Naive thymus-derived CD4-positive, alpha-beta T cell (primary cell): ENCODE data around the gene CFAP410. TPM values are rescaled to one million over a fixed set of nuclear protein-coding genes. Genes with fewer than 3 reads are reported as not detected.

ENCODE experiments used
- ATAC-seq: fragments of 150-1000 bp; cut with Tn5 transposase; 2 replicates; pipeline ENCODE4 v1.10.0; 2021; ENCODE audit warnings: mild to moderate bottlenecking, moderate library complexity
- CTCF ChIA-PET: fragments of 350-600 bp; sonication (Branson Sonifier 250); formaldehyde crosslinking; loops from one replicate; lab custom pipeline; 2021; ENCODE audit warnings: antibody characterized with exemption; lab: Charles Lee
- POLR2A ChIA-PET: fragments of 350-600 bp; sonication (Branson Sonifier 250); formaldehyde crosslinking; loops from one replicate; lab custom pipeline; 2021; ENCODE audit warnings: antibody characterized with exemption, inconsistent platforms; lab: Charles Lee
- DNase-seq, 9 donors: peaks; one replicate each; pipeline versions ENCODE4 v3.0.0 to v3.0.0-alpha.2; 2020 to 2022; ENCODE audit warnings: mixed read lengths in 1 of 9
- H3K27ac ChIP-seq: one replicate; pipeline ENCODE4 v1.7.0; 2013; ENCODE audit warnings: mild to moderate bottlenecking, low read depth, low read length, moderate library complexity
- H3K27me3 ChIP-seq, 2 donors: one replicate each; pipeline ENCODE4 v1.7.0; 2013; ENCODE audit warnings: low read length in 2 of 2, mild to moderate bottlenecking in 2 of 2, moderate library complexity in 2 of 2; ENCODE audit not compliant: control insufficient read depth in 2 of 2, insufficient read depth in 2 of 2
- H3K36me3 ChIP-seq, 3 experiments: 1 replicate in 2 of 3; 2 replicates in 1 of 3; pipeline ENCODE4 v1.7.0; 2013; ENCODE audit warnings: low read length in 3 of 3, mild to moderate bottlenecking in 3 of 3, moderate library complexity in 1 of 3; ENCODE audit not compliant: insufficient read depth in 3 of 3, control insufficient read depth in 2 of 3
- H3K4me1 ChIP-seq, 2 donors: one replicate each; pipeline ENCODE4 v1.7.0; 2013; ENCODE audit warnings: low read length in 2 of 2, mild to moderate bottlenecking in 2 of 2, moderate library complexity in 1 of 2; ENCODE audit not compliant: control insufficient read depth in 2 of 2, insufficient read depth in 2 of 2
- H3K4me3 ChIP-seq: 2 replicates; pipeline ENCODE4 v1.7.0; 2013; ENCODE audit warnings: mild to moderate bottlenecking, low read length
- H3K9me3 ChIP-seq, 3 experiments: 1 replicate in 2 of 3; 2 replicates in 1 of 3; pipeline ENCODE4 v1.7.0; 2013; ENCODE audit warnings: low read length in 3 of 3; ENCODE audit not compliant: control insufficient read depth in 2 of 3
- H3K27ac Mint-ChIP-seq, 9 donors: one replicate each; pipeline ENCODE4 v1.8.0; 2020 to 2022; ENCODE audit warnings: mixed read lengths in 9 of 9, mild to moderate bottlenecking in 8 of 9, moderate library complexity in 5 of 9, inconsistent platforms in 2 of 9
- H3K27me3 Mint-ChIP-seq, 5 donors: one replicate each; pipeline ENCODE4 v1.8.0; 2021 to 2022; ENCODE audit warnings: mixed read lengths in 5 of 5, mild to moderate bottlenecking in 1 of 5
- H3K36me3 Mint-ChIP-seq, 5 donors: one replicate each; pipeline ENCODE4 v1.8.0; 2020 to 2022; ENCODE audit warnings: mixed read lengths in 5 of 5, mild to moderate bottlenecking in 3 of 5, inconsistent platforms in 1 of 5
- H3K4me1 Mint-ChIP-seq, 7 donors: one replicate each; pipeline ENCODE4 v1.8.0; 2020 to 2022; ENCODE audit warnings: mixed read lengths in 7 of 7, mild to moderate bottlenecking in 3 of 7, inconsistent platforms in 1 of 7
- H3K4me3 Mint-ChIP-seq, 10 donors: one replicate each; pipeline ENCODE4 v1.8.0; 2020 to 2022; ENCODE audit warnings: mild to moderate bottlenecking in 10 of 10, mixed read lengths in 10 of 10, moderate library complexity in 6 of 10, inconsistent platforms in 2 of 10
- H3K9me3 Mint-ChIP-seq, 11 donors: one replicate each; pipeline ENCODE4 v1.8.0; 2020 to 2022; ENCODE audit warnings: mixed read lengths in 11 of 11, mild to moderate bottlenecking in 4 of 11, inconsistent platforms in 1 of 11, moderate library complexity in 1 of 11
- intact Hi-C, 2 donors: fragments of 100-400 bp; cut with micrococcal nuclease; formaldehyde crosslinking; loops; one replicate each; pipeline ENCODE4 v1.15.1; 2023
- polyA plus RNA-seq, 2 donors: library from polyadenylated mRNA; unstranded; fragments of 300-500 nt; fragmentation: Illumina TruSeq; gene quantifications; one replicate each; pipeline ENCODE4 v1.2.3, GENCODE V29; 2021
- total RNA-seq, 6 experiments: library from RNA in 5 of 6; stranded (reverse) in 5 of 6; gene quantifications; 1 replicate in 5 of 6; 2 replicates in 1 of 6; pipeline ENCODE4 v1.2.3 and lab custom pipeline; 2021 to 2026

CFAP410 gene
- total and polyA plus RNA-seq, 7 experiments from 2014 or later = 20.8 to 66.7 (median 46.9) TPM

- H3K4me1 Mint-ChIP-seq = peaks cover 0 to 9% (median 0%) of the 10 kb centered on the region in 7 donors
- H3K27me3 Mint-ChIP-seq = no peaks in the 10 kb centered on the region
- no peak overlapping the region for H3K4me3 Mint-ChIP-seq
- Histone ChIP-seq H3K27ac (no peak overlapping the region), H3K4me3 (no peak overlapping the region), H3K27me3 (no peaks in the 10 kb centered on the region), H3K36me3 (peaks cover under 1 to 91% (median 8%) of the 10 kb centered on the region in 3 experiments), H3K9me3 (no peaks in the 10 kb centered on the region), H3K4me1 (no peaks in the 10 kb centered on the region)
- POLR2A ChIA-PET = interaction anchor here (1.0 kb wide), 1 partner anchor 23 kb away, joined by 3 read pairs; the partner anchor contains the start of gene CFAP410
- H3K27ac Mint-ChIP-seq = peak overlapping the region in 4 of 9 donors; percentile 30 to 62 (median 44)
- CTCF ChIA-PET = no interaction called here
- intact Hi-C loops = no loop called here
- H3K9me3 Mint-ChIP-seq = no peaks in the 10 kb centered on the region
- DNase-seq = no peak
- H3K36me3 Mint-ChIP-seq = peaks cover under 1 to 4% (median under 1%) of the 10 kb centered on the region in 5 donors
- no peak for ATAC-seq
These were observed 22.8 kb downstream of the CFAP410 start for GRCh38 chr21:44316277-44316900.

GRCh38 chr21:44315691-44316203, 23.4 kb downstream of the CFAP410 start:
- ChIA-PET CTCF (no interaction called here), POLR2A (no interaction called here)
- Histone ChIP-seq H3K36me3 (peaks cover 7 to 94% (median 14%) of the 10 kb centered on the region in 3 experiments), H3K27me3 (no peaks in the 10 kb centered on the region), H3K4me3 (no peak overlapping the region), H3K4me1 (no peaks in the 10 kb centered on the region), H3K27ac (no peak overlapping the region), H3K9me3 (no peaks in the 10 kb centered on the region)
- intact Hi-C loops = no loop called here
- DNase-seq (no peak), ATAC-seq (no peak)
- no peaks in the 10 kb centered on the region for H3K27me3 Mint-ChIP-seq
- no peak overlapping the region for H3K27ac Mint-ChIP-seq
- H3K36me3 Mint-ChIP-seq = peaks cover 6 to 9% (median 7%) of the 10 kb centered on the region in 5 donors
- H3K4me3 Mint-ChIP-seq = no peak overlapping the region
- no peaks in the 10 kb centered on the region for H3K9me3 Mint-ChIP-seq
- peaks cover 0 to 15% (median 0%) of the 10 kb centered on the region in 7 donors for H3K4me1 Mint-ChIP-seq

- ATAC-seq = no peak
- Histone ChIP-seq H3K9me3 (no peaks in the 10 kb centered on the region), H3K27ac (no peak overlapping the region), H3K36me3 (peaks cover 7 to 97% (median 14%) of the 10 kb centered on the region in 3 experiments), H3K4me1 (no peaks in the 10 kb centered on the region), H3K4me3 (no peak overlapping the region), H3K27me3 (no peaks in the 10 kb centered on the region)
- H3K36me3 Mint-ChIP-seq = peaks cover 6 to 9% (median 7%) of the 10 kb centered on the region in 5 donors
- ChIA-PET CTCF (no interaction called here), POLR2A (no interaction called here)
- H3K27ac Mint-ChIP-seq = no peak overlapping the region
- H3K27me3 Mint-ChIP-seq = no peaks in the 10 kb centered on the region
- no peaks in the 10 kb centered on the region for H3K9me3 Mint-ChIP-seq
- DNase-seq = no peak
- intact Hi-C loops = no loop called here
- H3K4me1 Mint-ChIP-seq = peaks cover 0 to 15% (median 0%) of the 10 kb centered on the region in 7 donors
- H3K4me3 Mint-ChIP-seq = no peak overlapping the region
These were observed 24.6 kb downstream of the CFAP410 start for GRCh38 chr21:44314561-44314960.

GRCh38 chr21:44314128-44314527, 25.1 kb downstream of the CFAP410 start:
- Histone ChIP-seq H3K4me3 (no peak overlapping the region), H3K4me1 (no peaks in the 10 kb centered on the region), H3K36me3 (peaks cover 7 to 97% (median 14%) of the 10 kb centered on the region in 3 experiments), H3K27ac (no peak overlapping the region), H3K9me3 (no peaks in the 10 kb centered on the region), H3K27me3 (no peaks in the 10 kb centered on the region)
- ATAC-seq = no peak
- no peak for DNase-seq
- CTCF ChIA-PET = no interaction called here
- H3K4me1 Mint-ChIP-seq = peaks cover 0 to 15% (median 0%) of the 10 kb centered on the region in 7 donors
- H3K4me3 Mint-ChIP-seq = no peak overlapping the region
- H3K9me3 Mint-ChIP-seq = no peaks in the 10 kb centered on the region
- no peaks in the 10 kb centered on the region for H3K27me3 Mint-ChIP-seq
- no peak overlapping the region for H3K27ac Mint-ChIP-seq
- peaks cover 6 to 9% (median 7%) of the 10 kb centered on the region in 5 donors for H3K36me3 Mint-ChIP-seq
- intact Hi-C loops = no loop called here
- POLR2A ChIA-PET = no interaction called here

- ATAC-seq = no peak
These were observed 25.7 kb downstream of the CFAP410 start for GRCh38 chr21:44313451-44313850.

GRCh38 chr21:44312716-44313115, 26.5 kb downstream of the CFAP410 start:
- intact Hi-C loops = no loop called here
- Histone ChIP-seq H3K27ac (no peak overlapping the region), H3K36me3 (peaks cover 7 to 90% (median 14%) of the 10 kb centered on the region in 3 experiments), H3K27me3 (no peaks in the 10 kb centered on the region), H3K4me1 (no peaks in the 10 kb centered on the region), H3K4me3 (no peak overlapping the region), H3K9me3 (no peaks in the 10 kb centered on the region)
- Mint-ChIP-seq H3K4me1 (peaks cover 0 to 15% (median 6%) of the 10 kb centered on the region in 7 donors), H3K4me3 (no peak overlapping the region), H3K36me3 (peaks cover 6 to 13% (median 7%) of the 10 kb centered on the region in 5 donors), H3K9me3 (no peaks in the 10 kb centered on the region), H3K27me3 (no peaks in the 10 kb centered on the region), H3K27ac (no peak overlapping the region)
- ChIA-PET CTCF (no interaction called here), POLR2A (no interaction called here)
- no peak for DNase-seq
- ATAC-seq = no peak

More at GRCh38 chr21:44313451-44313850, 25.7 kb downstream of the CFAP410 start:
- Mint-ChIP-seq H3K4me3 (no peak overlapping the region), H3K27me3 (no peaks in the 10 kb centered on the region), H3K36me3 (peaks cover 6 to 9% (median 7%) of the 10 kb centered on the region in 5 donors), H3K4me1 (peaks cover 0 to 15% (median 0%) of the 10 kb centered on the region in 7 donors), H3K9me3 (no peaks in the 10 kb centered on the region), H3K27ac (peak overlapping the region in 1 of 9 donors; percentile 46)
- Histone ChIP-seq H3K36me3 (peaks cover 7 to 92% (median 14%) of the 10 kb centered on the region in 3 experiments), H3K4me3 (no peak overlapping the region), H3K27ac (no peak overlapping the region), H3K27me3 (no peaks in the 10 kb centered on the region), H3K4me1 (no peaks in the 10 kb centered on the region), H3K9me3 (no peaks in the 10 kb centered on the region)
- DNase-seq = no peak
- ChIA-PET CTCF (no interaction called here), POLR2A (no interaction called here)
- intact Hi-C loops = no loop called here
